GF-D8 (cell line): ENCODE results near the gene ZNF266.

Source experiments
- DNase-seq: peaks from one replicate; lab custom pipeline; 2025; lab: John Stamatoyannopoulos, UW

The ZNF266 gene

GRCh38 chr19:9435279-9436268, at the start of gene ZNF266:
Gene ZNF266 (minus strand): TSS chr19:9435573. CDS start chr19:9420089, 15,484 bp downstream.
- DNase-seq = peak; percentile 67

GRCh38 chr19:9485140-9485539, 49.8 kb upstream of the ZNF266 start:
- no peak for DNase-seq

- no peak for DNase-seq
These were observed 39.6 kb upstream of the ZNF266 start for GRCh38 chr19:9474975-9475374.

GRCh38 chr19:9467161-9467560, 31.8 kb upstream of the ZNF266 start:
- no peak for DNase-seq

- DNase-seq = no peak
These were observed 26.6 kb upstream of the ZNF266 start for GRCh38 chr19:9461938-9462337.

DNA sequence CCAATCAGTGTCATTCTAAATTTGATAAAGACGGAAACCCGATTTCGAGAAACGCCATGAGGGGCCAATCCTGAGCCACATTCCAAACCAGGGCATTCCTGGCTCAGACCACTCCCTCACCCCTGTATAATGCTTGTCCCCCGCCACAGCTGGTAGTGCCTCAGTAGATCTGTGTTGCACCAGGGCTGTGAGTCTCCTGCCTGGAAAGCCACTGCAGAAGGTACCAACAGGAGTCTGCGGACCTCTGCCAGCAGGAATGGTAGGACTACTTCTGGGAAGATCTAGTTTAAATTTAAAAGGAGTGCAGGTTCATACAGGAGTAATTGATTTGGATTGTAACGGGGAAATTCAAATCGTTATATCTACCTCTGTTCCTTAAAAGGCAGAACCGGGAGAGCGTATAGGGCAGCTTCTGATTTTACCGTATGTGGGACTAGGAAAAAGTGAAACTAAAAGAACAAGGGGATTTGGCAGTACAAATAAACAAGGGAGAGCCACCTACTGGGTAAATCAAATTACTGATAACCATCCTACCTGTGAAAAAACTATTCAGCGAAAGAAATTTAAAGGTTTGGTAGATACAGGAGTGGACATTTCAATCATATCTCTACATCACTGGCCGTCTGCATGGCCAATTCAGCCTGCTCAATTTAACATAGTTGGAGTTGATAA, 20.8 kb upstream of the ZNF266 start:
- no peak for DNase-seq

DNA sequence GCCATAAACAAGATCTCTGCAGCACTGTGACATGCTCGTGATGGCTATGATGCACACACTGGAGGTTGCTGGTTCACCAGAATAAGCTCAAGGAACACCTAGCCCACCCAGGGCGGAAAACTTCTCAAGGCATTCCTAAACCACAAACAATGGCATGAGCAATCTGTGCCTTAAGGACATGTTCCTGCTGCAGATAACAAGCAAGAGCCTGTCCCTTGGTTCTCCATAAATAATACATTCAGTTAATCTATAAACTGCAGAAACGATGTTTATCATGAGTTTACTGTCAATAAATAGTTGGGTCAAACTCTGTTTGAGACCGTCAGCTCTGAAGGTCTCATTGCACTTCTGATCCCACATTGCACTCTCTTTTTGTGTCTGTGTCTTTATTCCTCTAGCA, 18.6 kb upstream of the ZNF266 start:
- DNase-seq = no peak

- DNase-seq = no peak
These were observed 9.7 kb upstream of the ZNF266 start for GRCh38 chr19:9445037-9445436.

DNA sequence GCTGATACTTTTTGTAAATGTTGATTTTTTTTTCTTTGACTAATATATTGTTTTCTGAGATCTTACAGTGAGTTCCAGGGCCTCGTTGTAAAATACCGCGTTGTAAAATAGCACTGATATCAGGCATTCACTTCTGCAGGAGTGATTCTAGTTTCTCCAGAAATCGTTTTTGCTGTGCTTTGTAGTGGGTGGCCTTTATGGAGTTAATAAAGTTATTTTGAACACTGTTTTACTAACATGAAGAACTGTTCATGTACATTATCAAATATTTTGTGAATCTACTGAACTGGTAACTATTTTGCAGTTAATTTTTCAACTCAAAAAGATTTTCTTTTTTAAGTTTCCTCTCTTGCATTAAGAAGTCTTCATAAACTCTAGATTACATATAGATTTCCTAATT, 985 bp upstream of the ZNF266 start:
- no peak for DNase-seq

GRCh38 chr19:9431475-9431874, 3.9 kb downstream of the ZNF266 start:
- no peak for DNase-seq

DNA sequence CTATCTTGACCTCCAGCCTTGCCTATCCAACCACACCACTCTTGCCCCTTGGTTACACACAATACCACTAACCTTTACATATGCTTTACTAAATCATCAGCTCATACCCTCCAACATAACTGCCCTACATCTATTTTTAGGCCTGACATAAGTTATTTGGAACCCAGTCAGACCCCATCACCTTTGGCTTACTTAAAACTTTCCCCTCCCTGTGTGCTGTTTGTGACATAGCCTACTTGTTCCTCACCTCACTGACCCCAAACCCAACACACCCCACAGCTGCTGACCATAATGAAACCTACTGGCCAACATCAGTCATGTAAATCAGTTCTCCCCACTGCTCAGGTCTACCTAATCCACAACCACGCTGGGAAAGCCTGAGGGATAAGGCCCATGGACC, 4.9 kb downstream of the ZNF266 start:
- no peak for DNase-seq

GRCh38 chr19:9427941-9428340, 7.4 kb downstream of the ZNF266 start:
- no peak for DNase-seq

GRCh38 chr19:9413240-9413954, 22.0 kb downstream of the ZNF266 start:
- DNase-seq = no peak

- DNase-seq = peak; percentile 56
These were observed 27.5 kb downstream of the ZNF266 start for GRCh38 chr19:9407827-9408226.

DNA sequence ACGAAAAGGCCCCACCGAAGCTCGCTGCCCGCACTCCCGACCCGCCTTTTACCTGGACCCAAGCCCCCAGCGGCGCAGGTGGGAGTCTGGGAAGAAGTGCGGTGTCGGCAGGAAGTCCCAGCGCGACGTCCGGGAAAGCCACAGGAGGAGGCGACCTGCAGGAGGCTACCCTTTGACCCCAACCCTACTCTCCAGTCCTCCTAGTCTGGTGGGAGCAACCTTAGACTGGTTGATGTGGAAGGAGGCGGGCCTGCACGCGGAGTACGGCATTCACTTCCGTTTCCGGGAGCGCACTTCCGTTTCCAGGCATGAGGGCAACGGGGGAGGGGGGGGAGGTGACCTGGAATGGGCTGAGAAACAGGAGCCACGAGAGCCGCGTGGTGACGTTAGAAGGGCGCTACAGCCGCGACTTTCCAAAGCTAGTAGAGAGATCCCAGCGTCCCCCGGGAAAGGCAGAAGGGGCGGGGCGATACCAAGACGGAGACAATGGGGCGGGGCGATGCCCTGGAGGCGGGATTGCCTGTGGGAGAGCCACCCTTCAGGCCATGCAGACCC, 28.5 kb downstream of the ZNF266 start:
- peak; percentile 88 for DNase-seq

GRCh38 chr19:9381361-9381785, 54.0 kb downstream of the ZNF266 start:
- no peak for DNase-seq

DNA sequence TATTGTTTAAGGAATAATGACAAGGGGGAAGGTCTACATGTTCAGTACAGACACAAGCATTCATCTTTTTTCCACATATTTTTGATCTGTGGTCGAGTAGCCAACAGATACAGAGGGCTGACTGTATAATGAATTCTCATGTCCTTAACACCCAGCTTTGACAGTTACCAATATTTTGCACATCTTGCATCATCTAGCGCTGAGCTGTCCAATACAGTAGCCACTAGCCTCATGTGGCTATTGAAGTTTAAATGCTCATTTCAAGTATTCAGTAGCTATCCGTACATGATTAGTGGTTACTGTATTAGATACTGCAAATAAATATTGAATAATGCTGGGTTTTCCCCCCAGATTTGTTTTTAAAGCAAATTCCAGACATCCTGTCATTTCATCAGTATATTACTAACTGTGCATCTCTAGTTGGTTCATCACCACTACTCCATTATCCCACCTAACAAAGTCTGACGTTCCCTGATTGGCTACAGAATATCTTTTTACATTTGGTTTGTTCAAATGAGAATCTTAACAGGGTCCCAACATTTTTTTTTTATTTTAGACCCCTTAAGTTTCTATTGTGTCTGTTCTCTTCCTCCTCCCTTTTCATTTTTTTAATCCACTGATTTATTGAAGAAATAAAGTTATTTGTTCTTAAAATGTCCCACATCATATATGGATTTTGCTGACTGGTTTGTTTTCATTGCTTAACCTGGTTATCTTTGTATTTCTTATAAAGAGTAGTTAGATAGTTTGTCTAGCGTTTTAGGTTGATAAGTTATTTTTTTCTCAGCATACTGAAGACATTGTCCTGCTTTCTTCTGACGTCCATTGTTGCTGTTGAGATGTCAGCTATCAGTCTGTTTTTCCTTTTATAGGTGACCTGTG, 64.4 kb downstream of the ZNF266 start:
- DNase-seq = no peak

DNA sequence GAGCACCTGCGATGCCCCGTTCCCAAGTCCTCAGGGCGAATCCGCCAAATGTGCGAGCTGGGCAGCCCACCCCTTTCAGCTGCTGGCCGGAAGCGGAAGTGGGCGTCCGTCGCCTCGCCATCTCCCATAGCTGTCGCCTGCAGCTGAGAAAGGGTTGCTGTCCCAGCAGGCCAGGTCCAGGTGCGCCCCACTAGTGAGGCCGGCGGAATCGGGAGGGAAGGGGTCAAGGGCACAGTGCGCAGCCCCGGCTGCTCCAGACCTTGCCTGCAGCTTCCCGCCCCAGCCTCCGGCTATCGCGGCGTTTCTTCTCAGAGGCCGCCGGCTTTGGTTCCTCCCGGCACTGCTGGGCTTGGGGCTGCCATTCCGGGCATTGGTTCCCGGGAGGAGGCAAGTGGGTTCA, 72.5 kb downstream of the ZNF266 start, which contains the start of gene ZNF177:
TSS of gene ZNF177 (plus strand) at position 109 of the 400 bp plus-strand sequence. CDS start 15,299 bp downstream, outside the sequence.
- DNase-seq = no peak
